Measurements from ENCODE around the gene LAMP5. TPM values are rescaled to one million over a fixed set of nuclear protein-coding genes. Genes with fewer than 3 reads are reported as not detected.

Gene LAMP5
- total RNA-seq, 1 donor from 2014 or later, result 3.2 TPM

- no peak for TF ChIP-seq EZH2phosphoT487 (IDR thresholded peaks at IDR 0.05)
- TF ChIP-seq EZH2 (IDR thresholded peaks at IDR 0.05), result no peak
- no peaks in the 10 kb centered on the region for H3K4me1 ChIP-seq
- no peak overlapping the region for H3K9ac ChIP-seq
- H3K27ac ChIP-seq, result no peak overlapping the region
- peaks cover 33% of the 10 kb centered on the region for H3K27me3 ChIP-seq
- H3K9me3 ChIP-seq (ENCODE audit: low read depth), result no peaks in the 10 kb centered on the region
- no peaks in the 10 kb centered on the region for H3K36me3 ChIP-seq
- no peaks in the 10 kb centered on the region for H3K4me1 Mint-ChIP-seq
- H3K79me2 ChIP-seq (ENCODE audit: low read depth), result no peaks in the 10 kb centered on the region
- no peak overlapping the region for H3K4me2 ChIP-seq
- H3K36me3 Mint-ChIP-seq, result no peaks in the 10 kb centered on the region
- H3K27me3 Mint-ChIP-seq (ENCODE audit: insufficient read depth, low read depth), result peaks cover 2% of the 10 kb centered on the region
- no peaks in the 10 kb centered on the region for H3F3A ChIP-seq (ENCODE audit: low read depth)
- H2AFZ ChIP-seq (replicated peaks), result no peak overlapping the region
- H3K27ac Mint-ChIP-seq, result no peak overlapping the region
- no peaks in the 10 kb centered on the region for H4K20me1 ChIP-seq (ENCODE audit: low read depth)
- DNase-seq (ENCODE audit: low spot score), result no peak
- H3K9me3 Mint-ChIP-seq, result peaks cover 3% of the 10 kb centered on the region
- H3K4me3 ChIP-seq, result no peak overlapping the region
- no peak overlapping the region for H3K4me3 Mint-ChIP-seq
These were observed 14.3 kb upstream of the LAMP5 start for GRCh38 chr20:9500121-9500520.

DNA sequence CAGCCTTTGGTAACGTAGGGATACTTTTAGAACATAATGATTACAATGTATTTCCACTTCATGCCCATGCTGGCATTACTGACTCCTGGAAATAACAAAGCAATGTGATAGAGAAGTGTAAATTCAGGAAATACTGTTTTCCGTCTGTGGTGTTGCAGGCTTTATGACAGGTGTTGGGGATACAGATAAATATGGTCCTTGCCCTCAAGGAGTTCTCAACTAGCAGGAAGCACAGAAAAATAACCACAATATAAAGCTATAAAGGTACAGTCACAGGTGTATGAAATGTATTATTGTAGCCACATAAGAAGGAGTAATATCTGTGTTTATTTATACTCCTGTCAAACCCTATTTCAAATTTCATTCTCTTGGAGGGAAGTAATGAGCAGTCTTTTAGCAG, 12.9 kb upstream of the LAMP5 start:
- H3K27ac Mint-ChIP-seq, result no peak overlapping the region
- H3K27me3 Mint-ChIP-seq (ENCODE audit: insufficient read depth, low read depth), result peaks cover 9% of the 10 kb centered on the region
- H3K79me2 ChIP-seq (ENCODE audit: low read depth), result no peaks in the 10 kb centered on the region
- H3K4me1 Mint-ChIP-seq, result no peaks in the 10 kb centered on the region
- no peak overlapping the region for H3K27ac ChIP-seq
- H3F3A ChIP-seq (ENCODE audit: low read depth), result no peaks in the 10 kb centered on the region
- no peaks in the 10 kb centered on the region for H3K9me3 ChIP-seq (ENCODE audit: low read depth)
- no peak for TF ChIP-seq EZH2phosphoT487 (IDR thresholded peaks at IDR 0.05)
- no peak for TF ChIP-seq EZH2 (IDR thresholded peaks at IDR 0.05)
- TF ChIP-seq, protein P1, sequence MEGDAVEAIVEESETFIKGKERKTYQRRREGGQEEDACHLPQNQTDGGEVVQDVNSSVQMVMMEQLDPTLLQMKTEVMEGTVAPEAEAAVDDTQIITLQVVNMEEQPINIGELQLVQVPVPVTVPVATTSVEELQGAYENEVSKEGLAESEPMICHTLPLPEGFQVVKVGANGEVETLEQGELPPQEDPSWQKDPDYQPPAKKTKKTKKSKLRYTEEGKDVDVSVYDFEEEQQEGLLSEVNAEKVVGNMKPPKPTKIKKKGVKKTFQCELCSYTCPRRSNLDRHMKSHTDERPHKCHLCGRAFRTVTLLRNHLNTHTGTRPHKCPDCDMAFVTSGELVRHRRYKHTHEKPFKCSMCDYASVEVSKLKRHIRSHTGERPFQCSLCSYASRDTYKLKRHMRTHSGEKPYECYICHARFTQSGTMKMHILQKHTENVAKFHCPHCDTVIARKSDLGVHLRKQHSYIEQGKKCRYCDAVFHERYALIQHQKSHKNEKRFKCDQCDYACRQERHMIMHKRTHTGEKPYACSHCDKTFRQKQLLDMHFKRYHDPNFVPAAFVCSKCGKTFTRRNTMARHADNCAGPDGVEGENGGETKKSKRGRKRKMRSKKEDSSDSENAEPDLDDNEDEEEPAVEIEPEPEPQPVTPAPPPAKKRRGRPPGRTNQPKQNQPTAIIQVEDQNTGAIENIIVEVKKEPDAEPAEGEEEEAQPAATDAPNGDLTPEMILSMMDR (IDR thresholded peaks at IDR 0.05), result no peak
- no peak overlapping the region for H3K4me3 Mint-ChIP-seq
- no peaks in the 10 kb centered on the region for H3K36me3 ChIP-seq
- peaks cover 47% of the 10 kb centered on the region for H3K27me3 ChIP-seq
- no peak overlapping the region for H2AFZ ChIP-seq (replicated peaks)
- no peaks in the 10 kb centered on the region for H3K4me1 ChIP-seq
- no peaks in the 10 kb centered on the region for H3K36me3 Mint-ChIP-seq
- H3K4me3 ChIP-seq, result no peak overlapping the region
- no peak for DNase-seq (ENCODE audit: low spot score)
- no peak overlapping the region for H3K9ac ChIP-seq
- no peak overlapping the region for H3K4me2 ChIP-seq
- no peaks in the 10 kb centered on the region for H4K20me1 ChIP-seq (ENCODE audit: low read depth)
- peaks cover 6% of the 10 kb centered on the region for H3K9me3 Mint-ChIP-seq

DNA sequence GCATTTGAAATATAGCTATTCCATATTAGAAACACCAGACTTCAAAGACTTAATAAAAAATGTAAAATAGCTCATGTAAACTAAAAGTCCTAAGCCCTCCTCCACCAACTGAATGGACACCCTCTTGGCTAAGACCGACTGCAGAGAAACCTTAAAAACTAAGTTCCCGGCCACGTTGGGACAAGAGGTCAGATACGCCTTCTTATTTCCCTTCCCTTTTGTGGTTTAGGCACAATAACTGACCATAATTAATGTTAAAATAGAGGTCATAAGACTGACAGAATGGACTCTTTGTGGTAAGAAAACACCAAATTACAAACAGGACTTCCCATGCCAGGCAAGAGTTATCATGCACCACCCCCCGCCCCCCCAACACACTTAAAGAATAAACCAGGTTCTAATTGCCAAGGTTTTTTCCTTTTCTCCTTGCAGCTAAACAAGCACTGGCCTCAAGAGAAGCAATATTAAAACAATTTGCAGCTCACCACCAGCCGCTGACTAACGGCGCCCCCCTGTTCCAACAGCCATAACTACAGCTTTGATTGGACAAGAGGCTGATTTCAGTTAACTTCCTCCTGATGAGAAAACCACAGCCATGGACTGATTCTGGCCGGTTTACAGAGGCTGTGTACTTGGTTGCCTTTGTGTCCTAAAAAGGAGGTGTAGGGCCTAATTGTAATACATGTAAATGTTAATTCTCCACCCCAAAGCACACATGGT, 10.7 kb upstream of the LAMP5 start:
- H3K27me3 ChIP-seq, result peaks cover 69% of the 10 kb centered on the region

More for the DNA sequence above, 10.7 kb upstream of the LAMP5 start:
- no peak overlapping the region for H3K4me2 ChIP-seq
- no peak overlapping the region for H3K27ac ChIP-seq
- no peak overlapping the region for H3K4me3 Mint-ChIP-seq
- no peaks in the 10 kb centered on the region for H3K36me3 ChIP-seq
- H3F3A ChIP-seq (ENCODE audit: low read depth), result no peaks in the 10 kb centered on the region
- H3K9ac ChIP-seq, result no peak overlapping the region
- no peaks in the 10 kb centered on the region for H4K20me1 ChIP-seq (ENCODE audit: low read depth)
- H3K9me3 Mint-ChIP-seq, result peaks cover 6% of the 10 kb centered on the region
- H3K4me3 ChIP-seq, result no peak overlapping the region
- H3K27me3 Mint-ChIP-seq (ENCODE audit: insufficient read depth, low read depth), result peaks cover 12% of the 10 kb centered on the region
- TF ChIP-seq, protein P1 (IDR thresholded peaks at IDR 0.05), result peak; percentile 58
- no peak for TF ChIP-seq EZH2phosphoT487 (IDR thresholded peaks at IDR 0.05)
- H3K36me3 Mint-ChIP-seq, result no peaks in the 10 kb centered on the region
- no peak overlapping the region for H2AFZ ChIP-seq (replicated peaks)
- H3K9me3 ChIP-seq (ENCODE audit: low read depth), result no peaks in the 10 kb centered on the region
- no peak overlapping the region for H3K27ac Mint-ChIP-seq
- H3K79me2 ChIP-seq (ENCODE audit: low read depth), result no peaks in the 10 kb centered on the region
- H3K4me1 ChIP-seq, result peaks cover 2% of the 10 kb centered on the region
- DNase-seq (ENCODE audit: low spot score), result peak; percentile 47
- H3K4me1 Mint-ChIP-seq, result no peaks in the 10 kb centered on the region
